SK-N-SH (cell line): ENCODE data around the gene EBF4. TPM values are rescaled to one million over a fixed set of nuclear protein-coding genes. Genes with fewer than 3 reads are reported as not detected.

Experiments
- CTCF ChIA-PET: fragments of 300-600, 350-600 bp; formaldehyde crosslinking; extraction: SDS; loops from one replicate; lab custom pipeline; 2021; lab: Yijun Ruan, JAX
- POLR2A ChIA-PET: fragments of 350-600 bp; sonication (Branson Sonifier 250); formaldehyde crosslinking; extraction: SDS; loops from one replicate; lab custom pipeline; 2020; ENCODE audit warnings: antibody characterized with exemption, inconsistent platforms; lab: Yijun Ruan, JAX
- DNase-seq: peaks from one replicate; pipeline ENCODE4 v3.0.0; 2012
- H2AFZ ChIP-seq: fragments of 200-600 bp; sonication (generic); 2 replicates; pipeline ENCODE4 v1.8.1; 2016; ENCODE audit warnings: antibody characterized with exemption, mild to moderate bottlenecking, low read depth
- H3F3A ChIP-seq: fragments of 200-600 bp; sonication (generic); replicated peaks from 2 replicates; pipeline ENCODE3; 2016; ENCODE audit warnings: antibody characterized with exemption, mild to moderate bottlenecking; ENCODE audit not compliant: insufficient read depth
- H3K27ac ChIP-seq, 2 experiments: fragments of 200-500 bp in 1 of 2; fragments of 200-600 bp in 1 of 2; sonication (Bioruptor generic) in 1 of 2; sonication (generic), shearing (Covaris generic) in 1 of 2; 2 replicates each; pipeline versions ENCODE4 v1.5.1 to v1.6.1; 2014 to 2016; ENCODE audit warnings: low read depth in 2 of 2, inconsistent platforms in 1 of 2, low read length in 1 of 2, mild to moderate bottlenecking in 1 of 2, mixed read lengths in 1 of 2
- H3K27me3 ChIP-seq: fragments of 200-600 bp; sonication (generic), shearing (Covaris generic); 2 replicates; pipeline ENCODE4 v1.6.1; 2016; ENCODE audit warnings: mixed run types; ENCODE audit not compliant: insufficient read depth
- H3K36me3 ChIP-seq, 2 experiments: fragments of 200-500 bp in 1 of 2; fragments of 200-600 bp in 1 of 2; sonication (Bioruptor generic) in 1 of 2; sonication (generic) in 1 of 2; replicated peaks in 1 of 2; 2 replicates each; pipeline versions ENCODE3 to v1.5.1; 2014 to 2016; ENCODE audit warnings: low read length in 1 of 2, mild to moderate bottlenecking in 1 of 2; ENCODE audit not compliant: insufficient read depth in 2 of 2, control insufficient read depth in 1 of 2
- H3K4me1 ChIP-seq, 2 experiments: fragments of 200-500 bp in 1 of 2; fragments of 200-600 bp in 1 of 2; sonication (Bioruptor generic) in 1 of 2; sonication (generic), shearing (Covaris generic) in 1 of 2; 2 replicates each; pipeline versions ENCODE4 v1.5.1 to v1.6.1; 2014 to 2016; ENCODE audit warnings: low read depth in 1 of 2, low read length in 1 of 2, mixed run types in 1 of 2; ENCODE audit not compliant: insufficient read depth in 2 of 2, control insufficient read depth in 1 of 2
- H3K4me2 ChIP-seq: fragments of 200-600 bp; sonication (generic), shearing (Covaris generic); 2 replicates; pipeline ENCODE4 v1.6.1; 2017; ENCODE audit warnings: mixed run types
- H3K4me3 ChIP-seq, 2 experiments: fragments of 200-500 bp in 1 of 2; fragments of 200-600 bp in 1 of 2; sonication (Bioruptor generic) in 1 of 2; sonication (generic), shearing (Covaris generic) in 1 of 2; 2 replicates each; pipeline versions ENCODE4 v1.5.1 to v1.8.1; 2014 to 2016; ENCODE audit warnings: low read depth in 2 of 2, inconsistent platforms in 1 of 2, low read length in 1 of 2, mild to moderate bottlenecking in 1 of 2, mixed read lengths in 1 of 2, moderate library complexity in 1 of 2
- H3K79me2 ChIP-seq: fragments of 200-600 bp; sonication (generic); 2 replicates; pipeline ENCODE4 v1.8.1; 2017; ENCODE audit warnings: mild to moderate bottlenecking; ENCODE audit not compliant: insufficient read depth
- H3K9ac ChIP-seq: fragments of 200-600 bp; sonication (generic); 2 replicates; pipeline ENCODE4 v1.6.1; 2017; ENCODE audit warnings: mixed run types
- H3K9me2 ChIP-seq: fragments of 200-600 bp; sonication (generic); 2 replicates; pipeline ENCODE4 v1.6.1; 2017; ENCODE audit warnings: mixed run types
- H3K9me3 ChIP-seq: fragments of 200-600 bp; sonication (generic); 2 replicates; pipeline ENCODE4 v1.6.1; 2017; ENCODE audit warnings: mixed run types, mild to moderate bottlenecking, moderate library complexity
- H4K20me1 ChIP-seq: fragments of 200-600 bp; sonication (generic); 2 replicates; pipeline ENCODE4 v1.6.1; 2017; ENCODE audit warnings: mild to moderate bottlenecking, mixed run types; ENCODE audit not compliant: insufficient read depth
- CHD2 ChIP-seq: fragments of 150-350 bp; IDR thresholded peaks from 2 replicates; pipeline ENCODE4 v1.6.1; 2018; ENCODE audit warnings: low read length; ENCODE audit not compliant: partially characterized antibody
- EP300 ChIP-seq, 2 experiments: IDR thresholded peaks; 2 replicates each; pipeline versions ENCODE4 v1.4.0 to v1.6.1; 2012; ENCODE audit warnings: borderline replicate concordance in 1 of 2, low read depth in 1 of 2, low read length in 1 of 2
- FOSL2 ChIP-seq: IDR thresholded peaks from 2 replicates; pipeline ENCODE4 v1.4.0; 2012; ENCODE audit warnings: low read depth, mild to moderate bottlenecking, moderate library complexity, borderline replicate concordance
- FOXJ3 ChIP-seq: sonication (generic); formaldehyde crosslinking; IDR thresholded peaks from 2 replicates; pipeline ENCODE4 v1.5.1; 2020; ENCODE audit warnings: mild to moderate bottlenecking, missing genetic modification reagents
- FOXM1 ChIP-seq: IDR thresholded peaks from 2 replicates; pipeline ENCODE4 v1.4.0; 2012; ENCODE audit warnings: low read depth, mild to moderate bottlenecking
- GABPA ChIP-seq: IDR thresholded peaks from 2 replicates; pipeline ENCODE4 v1.4.0; 2012; ENCODE audit warnings: low read depth, mild to moderate bottlenecking
- JUND ChIP-seq: IDR thresholded peaks from 2 replicates; pipeline ENCODE4 v1.4.0; 2012
- MXI1 ChIP-seq: IDR thresholded peaks from 2 replicates; pipeline ENCODE4 v1.6.1; 2012; ENCODE audit warnings: mild to moderate bottlenecking, low read depth, low read length, improper control_type of control experiment
- NFIC ChIP-seq: IDR thresholded peaks from 2 replicates; pipeline ENCODE4 v1.4.0; 2012; ENCODE audit warnings: borderline replicate concordance
- NRF1 ChIP-seq: IDR thresholded peaks from 2 replicates; pipeline ENCODE4 v1.6.1; 2012; ENCODE audit warnings: low read depth, mild to moderate bottlenecking, low read length
- RCOR1 ChIP-seq: fragments of 150-350 bp; IDR thresholded peaks from 2 replicates; pipeline ENCODE4 v1.6.1; 2017; ENCODE audit warnings: antibody characterized with exemption, low read length
- RXRA ChIP-seq: IDR thresholded peaks from 2 replicates; pipeline ENCODE4 v1.4.0; 2012; ENCODE audit warnings: low read depth, mild to moderate bottlenecking, borderline replicate concordance
- SIN3A ChIP-seq: IDR thresholded peaks from 2 replicates; pipeline ENCODE4 v1.6.1; 2012; ENCODE audit warnings: low read depth, mild to moderate bottlenecking, low read length, moderate library complexity, borderline replicate concordance
- SMC3 ChIP-seq: IDR thresholded peaks from 2 replicates; pipeline ENCODE4 v1.6.1; 2012; ENCODE audit warnings: low read depth, low read length, improper control_type of control experiment
- TCF12 ChIP-seq: IDR thresholded peaks from 2 replicates; pipeline ENCODE4 v1.4.0; 2012
- TEAD4 ChIP-seq: IDR thresholded peaks from 2 replicates; pipeline ENCODE4 v1.4.0; 2012; ENCODE audit warnings: mild to moderate bottlenecking, borderline replicate concordance; ENCODE audit not compliant: insufficient read depth
- WGBS: methylation state at CpG from one replicate; pipeline ENCODE4 v1.1.6; 2017; ENCODE audit warnings: low lambda C conversion rate; 5-methylcytosine and 5-hydroxymethylcytosine counted together
- polyA plus RNA-seq, 3 experiments: library from polyadenylated mRNA; depleted of rRNA; stranded (reverse); fragments of >200 nt; gene quantifications; 2 replicates each; pipeline ENCODE4 v1.2.3, GENCODE V29; 2012
- TF ChIP-seq, protein P1 (sequence below): IDR thresholded peaks from 2 replicates; pipeline ENCODE4 v1.6.1; 2012; ENCODE audit warnings: mild to moderate bottlenecking, low read depth, low read length, moderate library complexity
- TF ChIP-seq, protein P2 (sequence below): IDR thresholded peaks from 2 replicates; pipeline ENCODE4 v1.4.0; 2012; ENCODE audit warnings: low read depth, borderline replicate concordance

The EBF4 gene
- polyA plus RNA-seq, 1 of the 3 experiments (the other 2 are of a cell fraction) = 20.6 TPM

DNA sequence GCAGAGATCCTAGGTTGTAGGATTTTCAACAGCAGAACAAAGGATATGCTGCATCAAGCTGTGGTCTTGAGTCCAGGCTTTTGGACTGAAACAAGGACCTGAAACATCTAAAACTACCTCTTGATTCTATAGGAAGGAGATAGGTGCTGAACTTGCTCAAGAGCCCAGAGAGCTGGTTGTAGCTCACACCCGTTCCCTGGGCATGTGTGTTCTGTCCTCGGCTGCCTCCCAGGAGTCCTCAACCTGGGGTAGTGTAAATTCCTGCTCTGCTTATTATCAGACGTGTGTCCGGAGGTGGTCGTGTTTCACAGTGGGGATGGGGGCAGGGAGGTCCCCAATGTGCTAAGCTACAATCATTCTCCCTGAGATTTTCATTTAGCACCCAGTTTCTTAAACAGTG lies 35.3 kb upstream of the EBF4 start:
- TF ChIP-seq MXI1 (no peak), FOSL2 (no peak), CHD2 (no peak), JUND (no peak), GABPA (no peak), TCF12 (no peak), RCOR1 (no peak), NFIC (no peak), EP300 (IDR thresholded peaks at IDR 0.05; ENCODE audit: borderline replicate concordance in 1 of 2, low read depth in 1 of 2, low read length in 1 of 2) (no peak), FOXM1 (no peak), SMC3 (no peak)
- TF ChIP-seq, protein P1, sequence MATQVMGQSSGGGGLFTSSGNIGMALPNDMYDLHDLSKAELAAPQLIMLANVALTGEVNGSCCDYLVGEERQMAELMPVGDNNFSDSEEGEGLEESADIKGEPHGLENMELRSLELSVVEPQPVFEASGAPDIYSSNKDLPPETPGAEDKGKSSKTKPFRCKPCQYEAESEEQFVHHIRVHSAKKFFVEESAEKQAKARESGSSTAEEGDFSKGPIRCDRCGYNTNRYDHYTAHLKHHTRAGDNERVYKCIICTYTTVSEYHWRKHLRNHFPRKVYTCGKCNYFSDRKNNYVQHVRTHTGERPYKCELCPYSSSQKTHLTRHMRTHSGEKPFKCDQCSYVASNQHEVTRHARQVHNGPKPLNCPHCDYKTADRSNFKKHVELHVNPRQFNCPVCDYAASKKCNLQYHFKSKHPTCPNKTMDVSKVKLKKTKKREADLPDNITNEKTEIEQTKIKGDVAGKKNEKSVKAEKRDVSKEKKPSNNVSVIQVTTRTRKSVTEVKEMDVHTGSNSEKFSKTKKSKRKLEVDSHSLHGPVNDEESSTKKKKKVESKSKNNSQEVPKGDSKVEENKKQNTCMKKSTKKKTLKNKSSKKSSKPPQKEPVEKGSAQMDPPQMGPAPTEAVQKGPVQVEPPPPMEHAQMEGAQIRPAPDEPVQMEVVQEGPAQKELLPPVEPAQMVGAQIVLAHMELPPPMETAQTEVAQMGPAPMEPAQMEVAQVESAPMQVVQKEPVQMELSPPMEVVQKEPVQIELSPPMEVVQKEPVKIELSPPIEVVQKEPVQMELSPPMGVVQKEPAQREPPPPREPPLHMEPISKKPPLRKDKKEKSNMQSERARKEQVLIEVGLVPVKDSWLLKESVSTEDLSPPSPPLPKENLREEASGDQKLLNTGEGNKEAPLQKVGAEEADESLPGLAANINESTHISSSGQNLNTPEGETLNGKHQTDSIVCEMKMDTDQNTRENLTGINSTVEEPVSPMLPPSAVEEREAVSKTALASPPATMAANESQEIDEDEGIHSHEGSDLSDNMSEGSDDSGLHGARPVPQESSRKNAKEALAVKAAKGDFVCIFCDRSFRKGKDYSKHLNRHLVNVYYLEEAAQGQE = no peak
- TF ChIP-seq, all 33 proteins: peak for 0
- H3K36me3 ChIP-seq = peaks cover 53 to 78% of the 10 kb centered on the region in 2 experiments
- peaks cover 6 to 15% of the 10 kb centered on the region in 2 experiments; a peak in 2 of 4 replicates for H3K4me1 ChIP-seq
- H4K20me1 ChIP-seq = peaks cover 45% of the 10 kb centered on the region
- H3K9ac ChIP-seq = no peak overlapping the region
- no peaks in the 10 kb centered on the region for H3K9me3 ChIP-seq
- WGBS = 86% methylated on average over 4 of the region's 5 CpGs
- peaks cover 42% of the 10 kb centered on the region for H3K79me2 ChIP-seq
- no peaks in the 10 kb centered on the region for H3K9me2 ChIP-seq
- H2AFZ ChIP-seq = no peak overlapping the region
- peaks cover 44% of the 10 kb centered on the region for H3F3A ChIP-seq
- no peak overlapping the region for H3K4me3 ChIP-seq
- no peak for DNase-seq
- no peaks in the 10 kb centered on the region for H3K27me3 ChIP-seq
- no peak overlapping the region for H3K4me2 ChIP-seq
- POLR2A ChIA-PET = no interaction called here
- CTCF ChIA-PET = no interaction called here
- H3K27ac ChIP-seq = no peak overlapping the region

DNA sequence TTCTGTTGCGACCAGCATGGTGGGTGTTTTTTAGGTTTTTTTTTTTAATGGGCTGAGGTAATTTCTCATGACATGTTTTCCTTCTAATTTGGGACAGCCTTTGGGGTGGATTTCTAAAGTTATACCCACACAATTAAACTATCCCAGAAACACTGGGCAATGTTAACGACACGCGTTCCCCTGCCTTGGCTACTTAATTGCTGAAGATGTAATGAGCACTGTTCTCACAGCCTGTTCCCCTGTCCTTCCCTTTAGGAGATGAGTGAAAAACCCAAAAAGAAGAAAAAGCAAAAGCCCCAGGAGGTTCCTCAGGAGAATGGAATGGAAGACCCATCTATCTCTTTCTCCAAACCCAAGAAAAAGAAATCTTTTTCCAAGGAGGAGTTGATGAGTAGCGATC lies 34.9 kb upstream of the EBF4 start:
- H4K20me1 ChIP-seq = peaks cover 45% of the 10 kb centered on the region
- H3K4me3 ChIP-seq = no peak overlapping the region
- no peak overlapping the region for H2AFZ ChIP-seq
- TF ChIP-seq, protein P2, sequence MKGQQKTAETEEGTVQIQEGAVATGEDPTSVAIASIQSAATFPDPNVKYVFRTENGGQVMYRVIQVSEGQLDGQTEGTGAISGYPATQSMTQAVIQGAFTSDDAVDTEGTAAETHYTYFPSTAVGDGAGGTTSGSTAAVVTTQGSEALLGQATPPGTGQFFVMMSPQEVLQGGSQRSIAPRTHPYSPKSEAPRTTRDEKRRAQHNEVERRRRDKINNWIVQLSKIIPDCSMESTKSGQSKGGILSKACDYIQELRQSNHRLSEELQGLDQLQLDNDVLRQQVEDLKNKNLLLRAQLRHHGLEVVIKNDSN = no peak
- no peak for TF ChIP-seq NRF1
- no peak for TF ChIP-seq JUND
- TF ChIP-seq FOXJ3 (CRISPR knock-in tag) = no peak
- no peak for TF ChIP-seq SIN3A
- TF ChIP-seq SMC3 = no peak
- no peak for TF ChIP-seq TEAD4
- no peak for TF ChIP-seq RXRA
- TF ChIP-seq EP300 (IDR thresholded peaks at IDR 0.05; ENCODE audit: borderline replicate concordance in 1 of 2, low read depth in 1 of 2, low read length in 1 of 2) = no peak
- TF ChIP-seq, all 33 proteins: peak for 0
- H3F3A ChIP-seq = peaks cover 44% of the 10 kb centered on the region
- H3K9me3 ChIP-seq = no peaks in the 10 kb centered on the region
- peaks cover 6 to 15% of the 10 kb centered on the region in 2 experiments; a peak in 2 of 4 replicates for H3K4me1 ChIP-seq
- H3K4me2 ChIP-seq = no peak overlapping the region
- no peaks in the 10 kb centered on the region for H3K27me3 ChIP-seq
- ChIA-PET POLR2A (no interaction called here), CTCF (no interaction called here)
- H3K79me2 ChIP-seq = peaks cover 44% of the 10 kb centered on the region
- H3K9me2 ChIP-seq = no peaks in the 10 kb centered on the region
- H3K27ac ChIP-seq = no peak overlapping the region
- peaks cover 57 to 78% of the 10 kb centered on the region in 2 experiments for H3K36me3 ChIP-seq
- 96% methylated on average over 5 of the region's 5 CpGs for WGBS
- DNase-seq = no peak
- no peak overlapping the region for H3K9ac ChIP-seq
